HUES64 (cell line): Measurements from ENCODE around the gene CUBN.

Experiments used
- H3K27ac ChIP-seq: 2 replicates; pipeline ENCODE4 v1.7.0; 2013; ENCODE audit warnings: low read depth, low read length, inconsistent platforms
- H3K27me3 ChIP-seq: 2 replicates; pipeline ENCODE4 v1.6.1; 2013; ENCODE audit warnings: mild to moderate bottlenecking, low read length; ENCODE audit not compliant: insufficient read depth
- H3K36me3 ChIP-seq: 2 replicates; pipeline ENCODE4 v1.6.1; 2013; ENCODE audit warnings: mild to moderate bottlenecking, low read length; ENCODE audit not compliant: insufficient read depth
- H3K4me1 ChIP-seq: 2 replicates; pipeline ENCODE4 v1.6.1; 2013; ENCODE audit warnings: mild to moderate bottlenecking, low read length, moderate library complexity; ENCODE audit not compliant: insufficient read depth
- H3K4me3 ChIP-seq: 2 replicates; pipeline ENCODE4 v1.5.1; 2013; ENCODE audit warnings: mild to moderate bottlenecking, low read length, moderate library complexity
- H3K9ac ChIP-seq: 2 replicates; pipeline ENCODE4 v1.6.1; 2013; ENCODE audit warnings: mild to moderate bottlenecking, low read depth, low read length
- H3K9me3 ChIP-seq: 2 replicates; pipeline ENCODE4 v1.6.1; 2013; ENCODE audit warnings: low read depth, low read length; ENCODE audit not compliant: insufficient read depth
- WGBS: fragments of 150-250, 120-280 bp; methylation state at CpG from one replicate; pipeline ENCODE4 v1.1.7; 2013; ENCODE audit warnings: missing lambda C conversion rate; 5-methylcytosine and 5-hydroxymethylcytosine counted together

Gene CUBN

GRCh38 chr10:16923726-16924125, 205.9 kb downstream of the CUBN start:
- H3K4me3 ChIP-seq, result no peak overlapping the region
- no peaks in the 10 kb centered on the region for H3K9me3 ChIP-seq
- no peaks in the 10 kb centered on the region for H3K36me3 ChIP-seq
- H3K27ac ChIP-seq, result no peak overlapping the region
- H3K27me3 ChIP-seq, result no peaks in the 10 kb centered on the region
- WGBS, result 96% methylated on average over 3 of the region's 3 CpGs
- peaks cover 7% of the 10 kb centered on the region for H3K4me1 ChIP-seq
- H3K9ac ChIP-seq, result no peak overlapping the region

- Histone ChIP-seq H3K9me3 (no peaks in the 10 kb centered on the region), H3K36me3 (no peaks in the 10 kb centered on the region), H3K4me3 (no peak overlapping the region), H3K9ac (no peak overlapping the region), H3K27me3 (no peaks in the 10 kb centered on the region), H3K4me1 (peaks cover 5% of the 10 kb centered on the region; the same call in 1 of the 2 replicates), H3K27ac (no peak overlapping the region)
- WGBS, result 64% methylated on average over 2 of the region's 2 CpGs
Measured at GRCh38 chr10:16923309-16923708, 206.3 kb downstream of the CUBN start.

- 91% methylated on average over 7 of the region's 9 CpGs for WGBS
Measured at GRCh38 chr10:16919121-16919982, 210.3 kb downstream of the CUBN start.

GRCh38 chr10:16916496-16916895, 213.1 kb downstream of the CUBN start:
- Histone ChIP-seq H3K9ac (no peak overlapping the region), H3K9me3 (no peaks in the 10 kb centered on the region), H3K27ac (no peak overlapping the region), H3K27me3 (no peaks in the 10 kb centered on the region), H3K4me1 (no peaks in the 10 kb centered on the region), H3K4me3 (no peak overlapping the region), H3K36me3 (no peaks in the 10 kb centered on the region)
- 78% methylated on average over 5 of the region's 6 CpGs for WGBS

More at GRCh38 chr10:16919121-16919982, 210.3 kb downstream of the CUBN start:
- Histone ChIP-seq H3K4me1 (no peaks in the 10 kb centered on the region), H3K27ac (no peak overlapping the region), H3K4me3 (no peak overlapping the region), H3K9me3 (no peaks in the 10 kb centered on the region), H3K9ac (no peak overlapping the region), H3K36me3 (no peaks in the 10 kb centered on the region), H3K27me3 (no peaks in the 10 kb centered on the region)

- no peaks in the 10 kb centered on the region for H3K9me3 ChIP-seq
- WGBS, result 73% methylated on average over 2 of the region's 2 CpGs
Measured at GRCh38 chr10:16915300-16915699, 214.3 kb downstream of the CUBN start.

GRCh38 chr10:16913266-16913665, 216.3 kb downstream of the CUBN start:
- Histone ChIP-seq H3K27me3 (no peaks in the 10 kb centered on the region), H3K36me3 (no peaks in the 10 kb centered on the region), H3K27ac (no peak overlapping the region), H3K9ac (no peak overlapping the region), H3K4me3 (no peak overlapping the region), H3K4me1 (no peaks in the 10 kb centered on the region), H3K9me3 (no peaks in the 10 kb centered on the region)
- WGBS, result 87% methylated on average over 4 of the region's 4 CpGs

More at GRCh38 chr10:16915300-16915699, 214.3 kb downstream of the CUBN start:
- H3K4me3 ChIP-seq, result no peak overlapping the region
- no peak overlapping the region for H3K9ac ChIP-seq
- H3K4me1 ChIP-seq, result no peaks in the 10 kb centered on the region
- H3K36me3 ChIP-seq, result no peaks in the 10 kb centered on the region
- no peak overlapping the region for H3K27ac ChIP-seq
- H3K27me3 ChIP-seq, result no peaks in the 10 kb centered on the region

- H3K4me1 ChIP-seq, result no peaks in the 10 kb centered on the region
- H3K27me3 ChIP-seq, result no peaks in the 10 kb centered on the region
- H3K36me3 ChIP-seq, result no peaks in the 10 kb centered on the region
- H3K27ac ChIP-seq, result no peak overlapping the region
- H3K9me3 ChIP-seq, result no peaks in the 10 kb centered on the region
- whole genome bisulfite sequencing, result 88% methylated on average over 4 of the region's 4 CpGs
- no peak overlapping the region for H3K4me3 ChIP-seq
- no peak overlapping the region for H3K9ac ChIP-seq
Measured at GRCh38 chr10:16910793-16911164, 218.8 kb downstream of the CUBN start.

- no peaks in the 10 kb centered on the region for H3K9me3 ChIP-seq
- no peaks in the 10 kb centered on the region for H3K27me3 ChIP-seq
- no peak overlapping the region for H3K4me3 ChIP-seq
- H3K9ac ChIP-seq, result no peak overlapping the region
- no peaks in the 10 kb centered on the region for H3K36me3 ChIP-seq
- no peaks in the 10 kb centered on the region for H3K4me1 ChIP-seq
- H3K27ac ChIP-seq, result no peak overlapping the region
- 86% methylated on average over 3 of the region's 4 CpGs for WGBS
Measured at GRCh38 chr10:16909961-16910792, 219.4 kb downstream of the CUBN start.

GRCh38 chr10:16909271-16909767, 220.3 kb downstream of the CUBN start:
- WGBS, result 82% methylated on average over 1 of the region's 1 CpG

GRCh38 chr10:16907687-16908086, 221.9 kb downstream of the CUBN start:
- WGBS, result 95% methylated on average over 2 of the region's 2 CpGs
- Histone ChIP-seq H3K36me3 (no peaks in the 10 kb centered on the region), H3K4me3 (no peak overlapping the region), H3K9me3 (no peaks in the 10 kb centered on the region), H3K4me1 (peaks cover 9% of the 10 kb centered on the region), H3K9ac (no peak overlapping the region), H3K27ac (no peak overlapping the region), H3K27me3 (no peaks in the 10 kb centered on the region)

More at GRCh38 chr10:16909271-16909767, 220.3 kb downstream of the CUBN start:
- Histone ChIP-seq H3K9ac (no peak overlapping the region), H3K9me3 (no peaks in the 10 kb centered on the region), H3K27me3 (no peaks in the 10 kb centered on the region), H3K4me3 (no peak overlapping the region), H3K4me1 (peaks cover 2% of the 10 kb centered on the region; the same call in 1 of the 2 replicates), H3K36me3 (no peaks in the 10 kb centered on the region), H3K27ac (no peak overlapping the region)

- H3K9me3 ChIP-seq, result no peaks in the 10 kb centered on the region
- H3K4me3 ChIP-seq, result no peak overlapping the region
- H3K36me3 ChIP-seq, result no peaks in the 10 kb centered on the region
- peaks cover 24% of the 10 kb centered on the region for H3K4me1 ChIP-seq
- H3K27ac ChIP-seq, result no peak overlapping the region
- H3K27me3 ChIP-seq, result no peaks in the 10 kb centered on the region
- H3K9ac ChIP-seq, result no peak overlapping the region
- 96% methylated on average over 8 of the region's 8 CpGs for WGBS
Measured at GRCh38 chr10:16905320-16905719, 224.3 kb downstream of the CUBN start.
